Measurements from ENCODE around the gene TFEB.

Gene TFEB

DNA sequence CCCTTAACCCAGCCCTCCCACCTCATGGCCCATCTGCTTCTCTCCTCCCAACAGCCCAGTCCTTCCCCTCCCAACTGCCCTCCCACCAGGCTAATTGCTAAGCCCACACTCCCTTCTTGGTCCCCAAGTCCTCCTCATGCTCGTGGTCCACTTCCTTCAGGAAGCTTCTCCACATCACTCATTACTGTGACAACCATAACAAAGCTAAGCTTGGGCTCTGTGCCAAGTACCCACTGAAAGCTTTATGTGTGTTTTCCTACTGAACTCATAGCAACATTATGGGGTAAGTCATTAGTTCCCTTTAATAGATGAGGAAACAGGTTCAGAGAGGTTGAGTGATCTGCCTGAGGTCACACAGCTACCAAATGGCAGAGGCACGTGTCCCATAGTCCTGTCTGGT lies 28.1 kb upstream of the TFEB start:
- no peak for DNase-seq (ENCODE audit: low read depth)

DNA sequence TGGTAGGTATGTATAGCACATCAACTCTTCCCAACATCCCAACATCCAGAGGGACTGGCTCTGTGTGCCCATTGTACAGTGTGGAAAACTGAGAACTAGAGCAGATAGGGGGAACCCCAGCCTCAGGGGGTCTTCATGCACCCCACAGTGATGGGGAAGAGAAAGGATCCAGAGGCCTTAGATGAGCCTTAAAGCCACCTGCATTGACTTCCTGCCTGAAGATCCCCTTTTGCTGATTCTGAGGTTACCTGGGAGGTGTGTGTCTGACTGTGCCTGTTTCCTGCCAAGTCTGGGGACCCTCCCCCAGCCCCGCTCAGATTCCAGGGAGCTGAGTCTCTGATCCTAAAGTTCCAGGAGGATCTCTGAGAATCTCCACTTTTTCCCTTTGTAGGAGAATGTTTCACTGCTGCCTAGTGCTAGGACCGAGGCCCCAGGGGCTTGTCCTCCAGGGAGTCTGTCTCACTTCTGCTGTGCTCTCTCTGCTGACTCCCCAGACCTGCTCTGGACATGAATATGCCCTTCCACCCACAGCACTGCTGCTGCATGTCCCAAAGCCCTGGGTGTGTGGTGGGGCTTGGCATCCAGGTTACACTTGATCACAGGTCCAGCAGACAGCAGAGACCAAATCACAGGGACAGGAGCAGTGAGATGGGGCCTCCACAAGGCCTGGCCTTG lies 24.6 kb upstream of the TFEB start:
- DNase-seq (ENCODE audit: low read depth) = no peak

DNA sequence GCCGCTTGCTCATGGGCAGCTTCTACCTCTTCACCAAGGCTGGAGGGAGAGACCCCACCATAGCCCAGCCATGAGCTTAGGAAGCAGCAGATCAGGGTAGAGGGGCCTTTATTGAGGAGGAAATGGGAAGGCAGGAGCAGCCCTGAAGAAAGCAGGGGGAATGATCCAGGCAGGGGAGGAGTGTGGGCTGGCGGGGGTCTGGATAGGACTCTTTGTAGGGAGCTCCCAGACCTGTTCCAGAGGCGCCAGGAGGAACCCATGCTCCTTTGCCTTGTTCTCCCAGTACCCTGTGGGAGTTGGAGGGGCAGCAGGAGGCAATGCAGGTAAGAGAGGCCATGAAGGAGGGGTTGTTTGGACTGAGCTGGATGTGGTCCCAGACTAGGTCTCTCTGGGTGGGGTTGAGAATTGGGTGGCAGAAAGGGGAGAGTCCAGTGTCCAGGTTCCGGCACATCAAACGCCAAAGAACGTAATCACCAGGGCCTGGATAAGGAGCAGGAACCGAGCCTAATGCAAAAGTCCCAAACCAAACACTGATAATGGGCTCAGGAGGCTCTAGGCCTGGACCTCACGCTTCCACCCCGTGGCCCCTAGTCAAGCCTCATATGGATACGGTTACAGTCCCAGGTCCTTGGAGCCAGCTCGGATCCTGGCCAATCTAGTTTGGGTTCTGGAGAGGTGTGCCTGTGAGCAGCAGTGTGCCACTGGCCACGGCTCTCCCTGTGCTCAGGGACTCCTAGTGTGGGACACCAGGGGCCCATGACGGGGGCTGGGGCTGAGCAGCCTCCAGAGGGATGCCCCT lies 23.9 kb upstream of the TFEB start:
- DNase-seq (ENCODE audit: low read depth) = no peak

DNA sequence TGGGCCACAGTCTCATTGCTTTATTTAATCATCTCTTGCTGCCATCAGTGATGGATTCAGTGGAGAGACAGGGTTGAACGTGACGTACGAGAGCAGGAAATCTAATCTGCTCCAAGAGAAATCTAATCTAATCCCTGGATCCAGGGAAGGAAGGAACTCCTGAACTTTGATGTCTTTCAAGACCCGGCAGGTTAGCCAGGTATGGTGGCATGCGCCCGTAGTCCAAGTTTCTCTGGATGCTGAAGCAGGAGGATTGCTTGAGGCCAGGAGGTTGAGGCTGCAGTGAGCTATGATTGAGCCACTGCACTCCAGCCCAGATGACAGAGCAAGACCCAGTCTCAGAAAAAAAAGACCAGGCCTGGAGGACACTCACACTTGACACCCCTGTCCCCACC lies 23.2 kb upstream of the TFEB start:
- DNase-seq (ENCODE audit: low read depth) = no peak

DNA sequence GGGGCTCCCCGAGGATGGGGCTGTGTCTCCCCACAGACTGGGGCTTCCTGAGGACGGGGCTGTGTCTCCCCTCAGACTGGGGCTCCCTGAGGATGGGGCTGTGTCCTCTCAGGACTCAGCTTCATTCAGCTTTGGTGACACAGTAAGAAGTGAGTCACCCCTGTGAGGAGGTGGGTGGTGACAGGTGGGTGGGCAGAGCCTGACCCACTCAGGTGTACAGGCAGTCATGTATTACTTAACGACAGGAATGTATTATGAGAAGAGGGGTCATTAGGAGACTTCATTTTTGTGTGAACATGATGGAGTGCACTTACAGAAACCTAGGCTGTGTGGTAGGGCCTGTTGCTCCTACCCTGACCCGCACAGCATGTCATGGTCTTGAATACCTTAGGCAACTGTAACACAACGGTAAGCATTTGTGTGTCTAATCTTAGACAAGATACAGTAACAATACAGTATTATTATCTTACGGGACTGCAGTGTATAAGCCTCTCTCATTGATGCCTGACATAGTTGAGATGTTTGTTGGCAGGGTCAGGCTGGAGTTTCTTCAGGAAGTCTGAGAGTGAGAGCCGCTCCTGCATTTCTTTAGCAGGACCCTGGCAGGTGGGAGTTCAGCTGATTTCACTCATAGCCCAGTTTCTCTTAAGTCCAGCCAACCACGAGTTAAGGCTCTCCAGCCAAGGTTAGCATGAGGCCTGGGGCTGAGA lies 22.7 kb upstream of the TFEB start:
- no peak for DNase-seq (ENCODE audit: low read depth)

DNA sequence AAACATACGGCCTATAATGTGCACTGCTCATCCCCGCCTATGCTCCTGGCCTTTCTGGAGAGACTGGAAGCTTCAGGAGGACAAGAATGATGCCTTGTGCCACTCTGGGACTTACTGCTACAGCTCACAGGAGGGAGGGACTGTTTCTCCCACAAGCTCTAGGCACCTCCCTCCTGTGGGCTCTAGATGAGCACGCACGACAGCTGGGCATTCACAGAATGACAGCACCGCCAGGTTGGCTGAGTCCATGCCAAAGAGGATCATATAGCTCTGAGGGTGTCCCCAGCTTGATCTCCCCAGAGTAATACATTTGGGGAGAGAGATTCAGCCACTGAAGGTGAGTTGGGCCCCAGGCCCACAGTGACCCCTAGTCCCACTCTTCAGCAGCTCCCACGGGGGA lies 21.9 kb upstream of the TFEB start:
- DNase-seq (ENCODE audit: low read depth) = no peak

DNA sequence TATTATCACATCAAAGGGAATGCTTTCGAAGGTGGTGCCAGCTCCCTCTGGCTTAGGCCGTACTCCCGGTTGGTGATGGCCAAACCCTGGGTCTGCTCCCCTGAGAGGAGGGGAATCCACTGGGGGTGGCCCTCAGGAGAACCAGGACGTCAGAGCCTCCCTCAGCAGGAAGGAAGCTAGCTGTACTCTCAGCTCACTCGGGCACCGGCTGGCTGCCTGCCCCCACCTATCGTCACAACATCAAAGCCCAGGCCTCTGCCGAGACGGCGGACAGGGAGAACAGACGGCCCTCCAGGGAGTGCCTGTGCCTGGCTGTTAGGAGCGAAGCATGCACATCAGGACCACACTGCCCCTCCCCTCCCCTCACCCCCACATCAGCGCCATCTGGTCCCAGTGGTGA lies 20.9 kb upstream of the TFEB start:
- no peak for DNase-seq (ENCODE audit: low read depth)

DNA sequence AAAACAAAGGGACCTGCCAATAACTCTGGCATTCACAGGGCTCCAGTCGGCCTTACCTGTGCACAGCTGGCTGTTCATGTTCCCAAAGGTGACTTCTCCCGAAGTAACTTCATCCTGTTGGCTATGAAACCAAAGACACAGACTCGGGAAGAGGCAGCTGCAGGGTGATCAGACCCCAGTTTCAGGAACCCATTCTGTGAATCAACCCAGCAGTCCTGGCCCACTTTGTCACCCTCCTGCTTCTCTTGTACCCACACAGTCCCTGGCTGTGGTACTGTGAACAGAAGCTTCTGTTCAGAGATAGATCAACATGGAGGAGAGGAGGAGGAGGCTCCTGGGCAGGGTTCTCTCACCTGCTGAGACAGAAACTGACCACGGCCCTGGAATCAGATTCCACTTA lies 20.5 kb upstream of the TFEB start:
- no peak for DNase-seq (ENCODE audit: low read depth)

DNA sequence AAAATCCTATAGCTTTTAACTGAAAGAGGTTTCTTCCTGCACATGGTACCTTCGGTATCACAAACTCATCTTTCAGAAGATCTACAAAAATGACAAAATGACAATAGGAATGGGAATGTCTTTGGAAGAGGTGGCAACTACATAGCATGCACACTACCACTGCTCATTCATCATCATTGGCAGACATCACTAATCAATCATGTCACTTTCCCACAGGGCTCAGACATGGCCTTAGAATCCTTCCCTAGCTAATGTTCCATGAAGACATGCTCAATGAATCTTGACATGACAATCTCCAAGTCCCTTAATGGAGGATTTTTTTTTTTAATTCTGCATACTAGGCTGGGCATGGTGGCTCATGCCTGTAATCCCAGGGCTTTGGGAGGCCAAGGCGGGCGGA lies 15.0 kb upstream of the TFEB start:
- no peak for DNase-seq (ENCODE audit: low read depth)

DNA sequence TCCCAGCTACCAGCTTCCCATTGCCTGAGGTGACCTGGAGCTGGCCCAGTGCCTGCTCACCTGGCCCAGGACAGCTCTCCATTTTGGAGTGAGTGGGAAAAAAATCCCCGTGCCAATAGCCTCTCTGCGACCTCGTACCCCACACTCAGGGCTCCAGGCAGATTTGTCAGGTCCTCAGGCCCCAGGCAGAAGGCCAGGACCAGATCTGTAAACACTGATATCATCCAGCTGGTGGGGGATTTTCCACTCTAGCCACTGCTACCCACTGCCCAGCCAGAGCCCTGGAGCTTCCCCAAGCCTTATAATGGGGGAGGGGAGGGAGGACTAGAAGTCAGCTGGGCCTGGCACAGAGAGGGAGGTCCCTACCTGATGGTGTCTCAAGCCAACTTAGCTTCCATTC lies 13.1 kb upstream of the TFEB start:
- DNase-seq (ENCODE audit: low read depth) = no peak

DNA sequence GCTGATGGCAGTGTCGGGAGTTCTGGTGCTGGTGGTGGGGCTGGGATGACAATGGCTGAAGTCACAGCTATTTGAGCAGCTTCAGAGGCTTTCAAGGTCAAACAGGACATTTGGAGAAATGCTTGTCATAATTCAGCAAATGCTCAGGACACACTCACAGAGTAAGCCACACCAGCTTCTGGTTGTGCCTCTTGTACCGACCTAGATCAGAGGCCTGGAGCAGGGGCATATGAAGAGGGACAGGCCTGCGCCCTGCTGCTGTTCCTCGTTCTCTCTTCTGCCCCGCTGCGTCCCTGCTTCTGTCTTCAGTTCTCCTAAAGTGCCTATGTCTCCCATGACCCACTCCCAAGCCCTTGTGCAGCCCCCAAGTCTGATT lies 12.7 kb upstream of the TFEB start:
- DNase-seq (ENCODE audit: low read depth) = no peak

DNA sequence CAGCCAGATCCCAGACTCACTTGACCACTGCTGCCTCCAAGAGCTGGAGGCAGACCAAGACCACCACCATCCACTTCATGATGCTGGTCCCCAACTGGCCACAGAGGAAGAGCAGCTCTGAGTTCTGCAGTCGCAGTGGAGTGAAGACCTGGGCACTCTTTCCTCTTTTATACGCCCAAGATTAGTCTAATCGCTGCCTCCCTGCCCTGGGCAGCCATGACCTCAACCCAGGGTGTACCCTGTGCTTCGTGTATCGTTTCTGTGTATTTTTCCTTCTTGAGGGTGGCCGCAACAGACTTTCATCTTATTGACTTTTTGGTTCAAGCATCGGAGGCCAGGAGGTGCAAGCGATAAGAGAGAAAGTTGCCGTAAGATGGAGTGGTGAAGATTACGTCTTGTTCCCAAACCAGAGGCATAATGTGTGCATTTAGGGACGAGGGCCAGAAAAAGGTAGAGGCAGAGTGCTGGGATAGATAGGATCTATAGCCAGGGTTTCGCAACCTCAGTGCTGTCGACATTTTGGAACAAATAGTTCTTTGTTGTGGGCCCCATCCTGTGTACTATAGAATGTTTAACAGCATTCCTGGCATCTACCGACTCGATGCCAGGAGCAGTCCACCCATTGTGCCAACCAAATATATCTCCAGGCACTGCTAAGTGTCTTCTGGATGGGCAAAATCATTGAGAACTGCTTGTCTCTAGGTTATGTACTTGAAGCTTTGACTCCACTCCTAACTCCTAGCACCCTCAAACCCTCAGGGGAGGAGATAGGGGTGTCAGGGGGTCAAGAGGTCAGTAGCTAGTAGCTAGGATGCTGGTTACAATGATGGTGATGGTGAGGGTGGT lies 12.1 kb upstream of the TFEB start, which contains the start of gene PGC:
TSS of gene PGC (minus strand) at position 142 of the 846 bp plus-strand sequence. CDS start at position 79, 63 bp downstream.
- DNase-seq (ENCODE audit: low read depth) = no peak

DNA sequence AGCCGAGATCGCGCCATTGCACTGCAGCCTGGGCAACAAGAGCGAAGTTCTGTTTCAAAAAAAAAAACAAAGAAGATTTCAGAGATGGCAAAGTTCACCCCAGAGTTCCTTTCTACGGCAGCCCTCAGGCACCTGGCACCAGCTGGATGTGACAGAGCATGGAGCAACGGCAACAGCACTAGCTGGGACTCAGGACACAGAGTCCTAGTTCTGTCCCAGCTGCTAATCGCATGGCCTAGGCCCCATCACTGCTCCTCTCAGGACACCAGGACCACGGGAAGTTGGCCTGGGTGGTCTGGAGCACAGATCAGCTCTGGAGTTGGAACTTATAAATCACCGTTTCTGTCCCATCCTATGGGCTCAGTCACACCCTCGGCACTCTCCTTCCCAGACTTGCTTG lies 10.7 kb upstream of the TFEB start:
- no peak for DNase-seq (ENCODE audit: low read depth)

DNA sequence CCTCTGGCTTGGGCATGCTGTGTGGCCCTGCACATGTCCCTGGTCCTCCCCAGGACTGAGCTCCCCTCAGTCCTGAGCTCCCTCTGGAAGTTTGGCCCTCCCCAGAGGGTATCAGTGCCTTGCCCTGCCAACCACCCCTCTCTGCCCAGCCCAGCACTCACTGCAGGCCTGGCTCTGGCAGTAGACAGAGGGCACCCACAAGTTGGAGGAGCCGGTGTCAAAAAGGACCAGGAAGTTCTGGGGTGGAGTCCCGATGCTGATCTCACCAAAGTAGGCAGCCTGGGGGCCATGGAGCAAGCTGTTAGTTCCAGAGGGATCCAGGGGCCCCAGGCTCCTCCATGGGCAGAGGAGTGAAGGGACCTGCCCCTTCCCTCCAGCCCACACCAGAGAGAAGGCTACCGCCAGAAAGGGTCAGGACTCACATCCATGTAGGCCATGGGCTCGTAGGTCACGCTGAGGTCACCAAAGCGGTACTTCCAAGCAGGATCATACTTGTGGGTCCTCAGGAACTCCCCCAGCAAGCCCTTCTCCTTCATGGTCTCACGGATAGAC lies 8.9 kb upstream of the TFEB start:
- DNase-seq (ENCODE audit: low read depth) = no peak

DNA sequence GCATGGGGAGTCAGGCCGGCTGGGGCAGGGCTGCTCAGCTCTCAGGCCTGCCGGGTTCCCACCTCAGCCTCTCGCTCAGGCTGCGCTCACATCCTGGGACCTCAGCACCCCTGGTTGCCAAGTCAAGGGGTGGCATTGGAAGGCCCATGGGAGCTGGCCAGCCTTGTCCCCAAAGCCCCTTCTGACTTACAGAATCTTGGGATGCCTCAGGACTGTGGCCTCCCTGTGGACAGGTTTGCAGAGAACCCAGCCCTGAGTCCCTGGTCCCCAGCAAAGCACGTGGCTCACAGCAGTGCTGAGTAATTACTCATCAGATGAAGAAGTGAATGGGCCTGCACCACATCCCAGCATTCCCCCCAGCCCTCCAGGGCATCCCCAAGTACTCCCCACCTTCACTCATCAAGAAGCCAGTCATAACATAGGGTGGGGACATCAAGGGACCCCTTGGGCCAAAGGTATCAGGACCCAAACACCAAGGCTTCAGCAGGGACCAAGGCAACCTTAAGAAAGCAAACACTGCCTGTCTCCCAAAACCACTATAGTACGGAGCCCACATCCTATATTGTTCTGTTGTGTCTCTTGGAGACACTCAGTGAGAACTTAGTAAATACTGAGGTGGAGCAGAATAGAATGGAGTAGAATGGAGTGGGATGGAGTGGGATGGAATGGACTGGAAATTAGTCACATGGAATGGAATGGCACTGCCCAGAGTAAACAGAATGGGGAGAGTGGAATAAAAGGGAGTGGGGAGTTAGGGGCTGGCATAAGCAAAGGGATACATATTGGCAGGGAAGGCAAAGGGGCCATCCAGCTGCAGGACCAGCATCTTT lies 8.2 kb upstream of the TFEB start:
- DNase-seq (ENCODE audit: low read depth) = no peak

DNA sequence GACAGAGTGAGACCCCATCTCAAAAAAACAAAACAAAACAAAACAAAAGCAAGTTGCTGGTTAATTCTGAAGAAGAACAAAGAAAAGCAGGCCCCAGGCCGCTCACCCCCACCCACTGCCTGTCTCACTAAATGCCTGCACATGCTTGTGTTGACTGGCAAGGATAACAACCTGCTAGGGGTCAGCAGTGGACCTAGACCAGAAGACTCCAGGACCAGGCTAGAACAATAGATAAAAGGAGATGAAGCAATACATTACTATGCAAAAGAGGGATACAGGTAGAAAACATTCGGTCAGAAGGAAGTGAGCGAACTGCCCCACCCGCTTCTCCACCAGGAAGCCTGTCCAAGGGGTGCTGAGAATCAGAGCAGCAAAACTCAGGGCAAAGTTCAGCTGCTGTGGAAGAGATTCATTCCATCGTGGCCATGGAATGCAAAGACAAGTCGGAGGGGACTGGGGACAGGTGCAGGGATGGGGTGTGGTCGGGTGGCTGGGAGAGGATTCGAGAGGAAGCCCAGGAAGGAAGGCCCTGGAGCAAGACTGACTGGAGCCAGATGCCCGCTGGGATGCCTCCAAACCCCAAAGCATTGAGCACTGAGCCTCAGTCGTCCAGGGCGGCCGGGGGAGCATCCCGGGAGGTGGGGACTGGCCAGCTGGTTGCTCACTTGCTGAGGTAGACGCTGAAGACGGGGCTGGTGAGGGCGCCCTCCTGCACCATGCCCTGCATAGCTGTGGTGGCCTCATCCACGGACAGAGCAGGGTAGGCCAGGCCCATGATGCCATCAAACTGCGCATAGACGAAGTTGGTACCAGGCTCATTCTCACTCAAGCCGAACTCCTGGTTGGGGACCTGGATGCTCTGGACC lies 6.5 kb upstream of the TFEB start:
- DNase-seq (ENCODE audit: low read depth) = no peak

DNA sequence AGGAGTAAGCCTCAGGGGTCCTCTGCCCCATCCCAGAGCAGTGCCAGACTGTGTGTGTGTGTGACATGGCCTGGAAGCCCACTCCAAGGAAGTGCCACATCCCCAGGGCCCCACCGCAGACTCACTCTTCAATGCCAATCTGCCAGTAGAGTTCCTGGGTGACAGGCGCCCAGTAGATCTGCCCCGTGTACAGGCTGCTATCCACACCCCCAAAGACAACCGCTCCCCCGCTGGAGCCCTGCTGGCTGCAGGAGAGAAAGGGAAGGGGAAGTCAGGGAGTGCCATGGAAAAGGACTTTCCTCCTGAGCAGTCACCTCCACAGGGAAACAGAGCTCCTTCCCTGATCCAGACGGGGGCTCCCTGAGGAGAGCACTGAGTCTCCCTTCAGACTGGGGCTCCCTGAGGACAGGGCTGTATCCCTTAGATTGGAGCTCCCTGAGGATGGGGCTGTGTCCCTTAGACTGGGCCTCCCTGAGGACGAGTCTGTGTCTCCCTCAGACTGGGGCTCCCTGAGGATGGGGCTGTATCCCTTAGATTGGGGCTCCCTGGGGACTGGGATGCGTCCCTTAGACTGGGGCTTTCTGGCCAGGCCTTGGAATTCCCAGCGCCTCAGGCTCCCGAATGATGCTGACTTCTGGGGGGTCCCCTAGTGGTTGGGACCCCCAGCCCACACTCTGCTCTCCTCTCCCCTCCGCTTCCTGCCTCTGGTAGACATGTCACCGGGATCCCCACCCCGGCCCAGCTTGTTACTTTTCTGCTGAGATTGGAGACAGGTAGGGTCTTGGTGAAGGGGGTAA lies 5.2 kb upstream of the TFEB start:
- no peak for DNase-seq (ENCODE audit: low read depth)

DNA sequence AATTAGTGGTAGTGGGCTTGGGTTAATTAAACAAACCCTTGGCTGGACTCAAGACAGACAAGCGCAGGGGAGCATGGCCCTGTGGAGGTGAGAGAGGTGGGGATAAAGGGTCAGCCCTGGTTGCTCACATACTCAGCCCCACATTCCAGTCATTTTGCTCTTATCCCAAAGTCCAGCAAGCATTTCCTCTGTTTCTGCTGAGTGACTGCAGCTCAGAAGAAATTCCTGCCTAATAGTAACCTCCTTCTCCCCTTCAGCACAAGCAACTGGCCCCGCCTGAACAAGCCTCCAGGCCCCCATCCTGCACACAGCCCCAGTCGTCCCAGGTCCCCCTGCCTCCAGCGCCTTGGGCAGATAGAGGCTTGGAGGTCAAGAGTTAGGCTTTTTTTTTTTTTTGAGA lies 3.6 kb upstream of the TFEB start:
- DNase-seq (ENCODE audit: low read depth) = no peak

DNA sequence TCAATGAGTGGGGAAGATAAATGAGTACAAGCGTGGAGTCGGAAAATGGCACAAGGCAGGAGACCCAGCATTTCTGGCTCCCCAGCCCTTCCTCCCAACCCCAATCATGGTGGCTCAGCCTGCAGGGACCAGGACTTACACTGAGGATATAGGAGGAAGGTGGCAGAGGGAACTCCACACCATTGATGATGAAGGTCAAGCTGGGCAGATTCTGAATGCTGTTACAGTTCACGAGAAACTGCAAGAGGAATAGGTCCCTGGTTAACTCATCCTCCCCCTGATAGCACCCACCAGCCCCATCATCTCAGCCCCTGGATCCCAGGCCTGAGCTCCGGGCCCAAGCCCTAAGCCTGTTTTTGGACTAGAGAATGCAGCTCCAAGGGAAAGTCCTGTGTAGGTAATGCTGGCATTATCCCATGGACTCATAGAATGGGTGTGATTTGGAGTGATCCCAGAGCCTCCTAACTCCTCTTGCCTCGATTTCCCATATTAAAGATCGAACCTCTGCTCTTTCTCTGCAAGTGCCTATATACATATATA lies 2.3 kb upstream of the TFEB start:
- no peak for DNase-seq (ENCODE audit: low read depth)
